PFSK-1 (cell line): Measurements from ENCODE around the gene ZNF641.

ENCODE experiments used
- FOXP2 ChIP-seq: optimal IDR thresholded peaks from 2 replicates; pipeline ENCODE3; 2011; ENCODE audit warnings: borderline replicate concordance, control low read depth, inconsistent platforms; ENCODE audit not compliant: insufficient read depth; ENCODE audit errors: extremely low read length, extremely low read depth
- POLR2AphosphoS5 ChIP-seq: IDR thresholded peaks from 2 replicates; pipeline ENCODE4 v1.6.1; 2012; ENCODE audit warnings: low read depth, mild to moderate bottlenecking, control low read depth, low read length, moderate library complexity
- REST ChIP-seq, 2 experiments: IDR thresholded peaks; 2 replicates each; pipeline versions ENCODE4 v1.6.1 to v1.8.0; 2011 to 2012; ENCODE audit warnings: low read depth in 2 of 2, low read length in 2 of 2, control low read depth in 1 of 2, inconsistent platforms in 1 of 2, mild to moderate bottlenecking in 1 of 2, moderate library complexity in 1 of 2; ENCODE audit not compliant: insufficient read depth in 1 of 2
- TAF1 ChIP-seq: IDR thresholded peaks from 2 replicates; pipeline ENCODE4 v1.6.1; 2012; ENCODE audit warnings: low read length, control low read depth, borderline replicate concordance; ENCODE audit not compliant: insufficient read depth

- TF ChIP-seq POLR2AphosphoS5 (no peak), TAF1 (no peak), REST (IDR thresholded peaks at IDR 0.05; ENCODE audit: insufficient read depth in 1 of 2, low read depth in 2 of 2, low read length in 2 of 2) (no peak), FOXP2 (no peak)
Observed at GRCh38 chr12:48300774-48301173, 49.9 kb downstream of the ZNF641 start.
